ENCODE results near the gene LRRC8C.

Gene LRRC8C

GRCh38 chr1:89737985-89738510 is 105.1 kb downstream of the LRRC8C start:
- no peak for DNase-seq

DNA sequence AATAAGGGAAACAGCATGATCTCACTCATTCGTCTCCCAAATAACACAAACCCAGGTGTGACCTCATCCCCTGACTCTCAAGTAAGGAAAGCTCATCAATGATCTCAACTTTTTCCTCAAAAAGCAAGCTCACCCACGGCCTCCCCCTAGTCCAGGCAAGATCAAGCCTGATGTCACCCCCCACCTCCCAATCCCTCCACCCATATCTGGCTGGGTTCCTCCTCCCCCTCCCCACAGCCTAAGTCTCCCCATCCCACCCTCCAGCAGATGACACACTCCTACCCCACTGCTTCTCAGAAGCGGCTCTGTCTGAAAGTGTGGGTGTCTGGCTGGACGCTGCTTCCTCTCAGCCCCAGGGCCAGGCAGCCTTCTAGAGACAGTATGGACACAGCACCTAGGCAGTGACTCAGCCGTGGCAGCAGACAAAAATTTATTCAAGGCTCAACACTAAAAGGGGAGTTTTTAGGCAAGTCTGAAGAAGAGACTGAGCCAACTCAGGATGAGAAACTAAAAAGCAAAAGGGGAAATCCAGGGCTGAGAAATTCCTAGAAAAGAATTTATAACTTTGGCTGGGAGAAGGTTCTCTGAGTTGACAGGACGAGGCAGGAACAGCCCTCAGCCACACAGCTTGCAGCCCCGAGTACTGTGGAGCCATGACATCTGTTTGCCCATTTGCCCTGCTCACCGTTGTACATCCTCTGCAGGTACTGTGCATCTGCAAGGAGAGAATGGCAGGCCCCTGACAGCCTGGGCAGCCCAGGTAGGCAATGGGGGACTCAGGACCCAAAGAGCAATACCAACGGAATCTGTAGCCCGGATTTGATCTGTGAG is 106.3 kb downstream of the LRRC8C start:
- no peak for DNase-seq

DNA sequence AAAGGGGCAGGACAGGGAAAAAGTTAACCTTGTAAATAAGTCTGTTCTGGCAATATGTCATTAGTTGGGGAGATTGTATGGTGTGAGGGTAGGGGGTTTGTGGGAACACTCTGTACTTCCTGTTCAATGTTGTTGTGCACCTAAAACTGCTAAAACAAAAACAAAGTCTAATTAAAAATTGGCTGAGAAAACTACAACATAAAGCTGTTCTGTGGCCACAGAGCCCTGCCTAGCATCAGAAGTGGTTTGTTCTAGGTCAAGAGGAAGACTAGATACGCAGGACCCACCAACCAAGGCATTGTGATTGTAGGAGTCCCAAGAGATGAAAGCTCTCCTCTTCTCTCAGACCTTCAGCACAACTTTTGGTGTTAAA is 106.9 kb downstream of the LRRC8C start:
- no peak for DNase-seq

GRCh38 chr1:89743788-89744187 is 110.9 kb downstream of the LRRC8C start:
- no peak for DNase-seq

GRCh38 chr1:89746424-89747149 is 113.7 kb downstream of the LRRC8C start:
- no peak for DNase-seq

DNA sequence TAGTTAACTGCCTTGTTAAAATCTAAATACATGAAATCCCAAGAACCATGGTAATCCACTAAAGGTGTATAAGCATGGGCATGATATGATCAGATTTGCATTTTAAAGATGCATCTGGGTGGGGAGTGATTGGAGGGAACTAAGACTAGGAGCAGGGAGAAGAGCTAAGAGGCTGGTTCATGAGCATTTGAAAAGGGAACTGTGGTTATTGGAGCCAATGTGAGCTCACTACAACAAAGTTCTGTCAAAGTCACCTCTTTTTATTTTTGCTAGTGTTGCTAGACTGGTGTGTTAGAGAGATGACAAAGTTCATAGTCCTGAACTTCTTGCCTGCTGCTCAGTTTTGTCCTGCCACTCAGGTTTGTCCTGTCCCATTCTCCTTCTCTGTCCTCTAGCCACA is 120.8 kb downstream of the LRRC8C start:
- DNase-seq: no peak

DNA sequence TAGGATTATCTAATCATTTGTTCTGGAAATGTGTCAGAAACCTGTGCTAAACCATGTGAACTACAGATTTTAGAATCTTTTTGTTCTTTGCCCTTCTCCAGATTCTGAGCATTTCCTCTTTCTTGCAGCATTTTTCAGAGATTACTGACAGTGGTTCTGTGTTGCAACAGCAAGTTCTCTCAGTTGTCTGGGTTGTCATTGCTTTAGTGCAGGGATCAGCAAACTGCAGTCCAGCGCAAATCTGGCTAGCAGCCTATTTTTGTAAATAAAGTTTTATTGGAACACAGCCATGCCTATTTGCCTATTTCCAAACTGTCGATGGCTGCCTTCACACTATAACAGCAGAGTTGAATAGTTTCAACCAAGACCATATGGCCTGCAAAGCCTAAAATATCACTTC is 121.6 kb downstream of the LRRC8C start:
- no peak for DNase-seq

DNA sequence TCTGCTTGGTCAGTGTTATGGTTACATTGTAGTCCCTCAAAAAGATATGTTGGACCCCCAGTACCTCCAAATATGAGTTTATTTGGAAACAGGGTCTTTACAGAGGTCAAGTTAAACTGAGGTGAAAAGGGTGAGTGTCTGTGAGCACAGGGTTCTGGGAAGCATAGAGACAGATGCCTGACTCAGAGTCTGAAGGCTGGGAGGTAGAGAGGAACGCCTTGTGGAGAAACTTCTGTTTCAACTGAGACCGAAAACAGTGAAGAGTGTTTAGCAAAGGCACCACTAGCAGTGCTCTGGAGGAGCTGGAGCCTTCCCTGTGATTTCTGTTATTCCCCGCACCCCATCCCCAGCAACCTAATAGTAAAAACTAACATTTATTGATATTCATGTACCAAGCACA is 122.7 kb downstream of the LRRC8C start:
- no peak for DNase-seq

DNA sequence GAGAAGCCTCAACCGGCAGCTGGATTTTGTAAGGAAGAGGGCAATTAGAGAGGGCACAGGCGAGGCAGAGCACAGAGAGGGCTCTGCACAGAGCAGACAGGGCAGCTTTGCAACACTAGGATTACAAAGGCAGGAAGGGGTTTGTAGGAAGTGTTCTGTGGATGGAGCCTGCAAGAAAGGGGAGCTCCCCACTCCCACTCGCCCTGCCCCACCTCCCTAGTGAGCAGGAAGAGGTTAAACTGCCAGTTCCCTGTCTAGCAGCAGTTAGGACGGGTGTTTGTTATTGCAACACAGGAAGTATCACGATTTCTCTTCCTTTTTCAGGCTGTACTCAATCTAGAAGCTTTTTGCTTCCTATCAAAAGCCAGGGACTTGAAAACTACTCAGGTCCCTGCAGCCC is 124.6 kb downstream of the LRRC8C start:
- DNase-seq: no peak

DNA sequence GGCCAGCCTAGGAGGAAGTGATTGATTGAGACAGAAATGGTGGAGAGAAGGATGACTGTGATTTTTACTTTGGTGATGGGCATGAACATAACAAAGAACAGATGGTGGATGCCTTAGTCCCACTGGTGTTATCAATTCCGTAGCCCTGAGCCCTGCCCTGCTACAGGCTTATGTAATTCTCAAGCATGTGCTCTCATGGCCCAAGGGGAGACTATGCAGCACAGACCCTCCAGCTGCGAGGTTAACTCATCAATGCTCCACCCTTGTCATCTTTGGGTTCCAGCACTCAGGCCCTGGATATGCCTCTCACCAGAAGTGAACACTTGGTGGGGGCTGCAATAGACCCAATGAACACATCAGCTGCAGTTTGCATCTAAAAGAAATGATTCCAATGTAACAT is 125.2 kb downstream of the LRRC8C start:
- no peak for DNase-seq

DNA sequence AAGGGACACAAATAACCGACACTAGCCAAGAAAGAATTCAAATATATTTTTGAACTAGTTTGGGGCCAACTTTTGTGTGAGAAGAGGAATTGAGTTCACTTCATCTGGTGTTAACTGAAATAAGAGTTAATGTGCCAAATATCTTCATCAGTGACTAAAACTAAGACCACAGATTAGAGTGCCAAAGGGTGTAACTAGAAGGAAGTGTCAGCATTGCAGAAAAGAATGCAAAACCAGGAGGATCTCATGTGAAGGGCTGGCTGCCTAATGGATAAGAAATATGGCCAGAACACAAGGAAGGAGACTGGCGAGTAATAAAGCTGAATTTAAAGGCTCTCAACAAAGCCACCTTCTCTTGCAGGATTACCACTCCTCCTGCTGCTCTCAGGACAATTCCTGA is 126.1 kb downstream of the LRRC8C start:
- no peak for DNase-seq

GRCh38 chr1:89760496-89760895 is 127.6 kb downstream of the LRRC8C start:
- DNase-seq: no peak

- no peak for DNase-seq
These were observed 128.4 kb downstream of the LRRC8C start for GRCh38 chr1:89761338-89761737.

GRCh38 chr1:89761901-89762300 is 129.0 kb downstream of the LRRC8C start:
- no peak for DNase-seq

DNA sequence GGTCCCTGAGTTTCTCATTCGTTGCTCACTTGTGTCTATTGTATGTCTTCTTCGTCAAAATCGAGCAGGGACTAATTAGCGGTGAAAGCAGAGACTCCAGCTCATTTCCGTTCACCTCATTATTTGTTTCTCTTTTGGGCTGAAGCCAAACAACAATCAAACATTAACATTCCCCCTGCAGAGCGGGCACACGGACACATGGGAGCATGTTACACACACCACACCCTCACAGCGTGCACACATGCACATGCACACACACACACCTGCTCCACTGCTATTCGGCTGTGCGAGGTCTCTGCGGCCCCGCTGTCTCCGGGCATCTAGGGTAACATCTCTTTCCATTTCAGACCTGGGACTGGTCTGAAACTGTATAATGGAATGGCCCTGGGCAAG is 129.5 kb downstream of the LRRC8C start:
- DNase-seq: no peak

DNA sequence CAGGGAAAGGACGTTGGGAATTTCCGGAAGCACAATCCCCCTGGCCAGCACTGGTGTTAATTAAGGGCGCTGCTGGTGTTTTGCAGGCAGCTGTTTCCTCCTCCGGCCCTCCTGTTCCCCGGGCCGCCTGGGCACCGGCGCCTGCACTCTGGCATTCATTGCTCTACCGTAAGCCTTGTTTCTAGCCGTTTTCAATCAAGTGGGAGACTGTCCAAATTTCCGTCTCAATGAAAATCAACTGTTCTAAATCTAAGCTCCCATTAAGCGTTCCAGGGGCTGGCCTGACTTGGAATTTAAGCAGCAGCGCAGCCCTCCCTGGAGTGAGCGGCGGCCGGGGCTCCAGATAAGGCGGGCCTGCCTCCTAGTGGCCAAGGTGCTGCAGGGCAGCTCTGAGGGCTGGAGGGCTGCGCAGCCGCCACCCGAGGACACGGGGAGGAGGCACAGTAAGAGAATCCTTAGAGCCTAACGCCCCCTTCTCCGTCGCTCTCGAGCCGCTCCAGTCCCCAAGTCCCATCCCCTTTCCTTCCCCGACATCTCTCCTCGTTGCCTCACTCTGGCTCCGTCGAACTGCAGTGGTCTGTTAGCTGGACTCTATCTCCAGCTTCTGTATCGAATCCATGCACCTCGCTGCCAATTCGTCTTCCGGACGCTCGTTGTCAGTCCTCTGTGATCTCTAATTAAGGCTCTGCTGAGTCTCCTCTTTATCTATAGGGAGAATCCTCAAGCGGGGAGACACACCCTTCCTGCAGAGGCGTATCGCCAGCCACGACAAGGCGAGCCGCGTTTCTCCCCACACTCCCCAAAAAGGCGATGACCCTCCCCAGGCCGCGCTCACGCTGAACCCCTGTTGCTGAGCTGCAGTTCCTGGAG is 130.1 kb downstream of the LRRC8C start:
- peak; percentile 85 for DNase-seq

GRCh38 chr1:89763649-89763986 is 130.7 kb downstream of the LRRC8C start:
- DNase-seq: no peak

- no peak for DNase-seq
These were observed 132.9 kb downstream of the LRRC8C start for GRCh38 chr1:89765774-89766173.

DNA sequence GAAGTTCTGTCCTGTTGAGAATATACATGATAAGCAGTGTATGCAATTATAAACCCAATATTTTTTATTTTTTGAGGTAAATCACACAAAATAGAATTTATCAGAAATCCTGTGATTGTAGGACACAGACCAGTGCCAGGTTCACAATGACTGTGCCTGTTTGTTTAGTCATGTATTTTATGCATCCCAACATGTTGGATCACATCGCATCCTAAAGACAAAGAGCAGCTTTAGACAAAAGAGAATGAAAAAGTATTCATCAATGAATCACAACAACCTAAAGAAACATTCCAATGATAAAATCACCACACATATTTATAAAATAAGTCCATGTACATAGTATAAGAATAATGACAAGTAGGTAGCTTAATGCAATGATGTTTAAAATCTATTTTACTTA is 134.7 kb downstream of the LRRC8C start:
- DNase-seq: no peak
